Lung (tissue), 12 donors: Measurements from ENCODE around the gene RNF214. TPM values are rescaled to one million over a fixed set of nuclear protein-coding genes. Genes with fewer than 3 reads are reported as not detected.

Source experiments
- ATAC-seq: fragments of 200-7000 bp; cut with Tn5 transposase; one replicate; pipeline ENCODE4 v1.9.1; 2020; ENCODE audit warnings: moderate number of reproducible peaks; ENCODE audit not compliant: insufficient read depth, low FRiP score
- DNase-seq, 3 donors: peaks; one replicate each; pipeline ENCODE4 v3.0.0-alpha.2; 2013 to 2017
- H3K27ac ChIP-seq, 2 donors: one replicate each; pipeline ENCODE4 v1.5.1; 2013; ENCODE audit warnings: mild to moderate bottlenecking in 2 of 2, moderate library complexity in 2 of 2, control low read depth in 1 of 2, inconsistent platforms in 1 of 2, low read depth in 1 of 2, low read length in 1 of 2
- H3K27me3 ChIP-seq, 3 donors: one replicate each; pipeline ENCODE4 v1.5.1; 2013; ENCODE audit warnings: low read length in 2 of 3; ENCODE audit not compliant: control insufficient read depth in 3 of 3, insufficient read depth in 3 of 3
- H3K36me3 ChIP-seq, 4 donors: one replicate each; pipeline ENCODE4 v1.5.1; 2013; ENCODE audit warnings: low read length in 4 of 4, mild to moderate bottlenecking in 1 of 4, moderate library complexity in 1 of 4; ENCODE audit not compliant: control insufficient read depth in 4 of 4, insufficient read depth in 4 of 4
- H3K4me1 ChIP-seq, 5 donors: one replicate each; pipeline ENCODE4 v1.5.1; 2013; ENCODE audit warnings: low read length in 5 of 5, mild to moderate bottlenecking in 2 of 5, moderate library complexity in 1 of 5; ENCODE audit not compliant: control insufficient read depth in 5 of 5, insufficient read depth in 5 of 5
- H3K4me3 ChIP-seq: one replicate; pipeline ENCODE4 v1.5.1; 2013; ENCODE audit warnings: mild to moderate bottlenecking, control low read depth, moderate library complexity
- H3K9ac ChIP-seq, 2 donors: one replicate each; pipeline ENCODE4 v1.5.1; 2013; ENCODE audit warnings: low read length in 2 of 2, control low read depth in 1 of 2; ENCODE audit not compliant: insufficient read depth in 1 of 2
- H3K9me3 ChIP-seq, 4 donors: one replicate each; pipeline ENCODE4 v1.5.1; 2013; ENCODE audit warnings: low read length in 3 of 4, mild to moderate bottlenecking in 1 of 4, moderate library complexity in 1 of 4; ENCODE audit not compliant: control insufficient read depth in 4 of 4, insufficient read depth in 3 of 4
- WGBS, 2 donors: extraction: QIAGEN DNeasy Blood & Tissue Kit; methylation state at CpG; one replicate each; pipeline ENCODE4 v1.1.7; 2013; 5-methylcytosine and 5-hydroxymethylcytosine counted together
- polyA plus RNA-seq, 2 donors: library from polyadenylated mRNA; stranded (reverse); fragments of 200-250 nt; gene quantifications; one replicate each; pipeline ENCODE4 v1.2.1, GENCODE V29; 2013
- total RNA-seq, 2 donors: library from RNA; depleted of rRNA in 1 of 2; stranded (reverse); fragments of >200 nt in 1 of 2; gene quantifications; one replicate each; pipeline ENCODE4 v1.2.1, GENCODE V29; 2014 to 2021
- TF ChIP-seq, protein P1 (sequence below): IDR thresholded peaks from 2 replicates; pipeline ENCODE4 v1.5.1; 2012; ENCODE audit warnings: mild to moderate bottlenecking; ENCODE audit errors: control extremely low read depth, extremely low read depth
- donor health status: control.
- donor health status: control.
- donor health status: Bipolar disorder and iron deficiency.
- donor health status: healthy.
- donor health status: DM: yes; HTN: yes; CAD: no.

Gene RNF214
- total and polyA plus RNA-seq, 4 donors: 8.6 to 19.8 (median 14.6) TPM

DNA sequence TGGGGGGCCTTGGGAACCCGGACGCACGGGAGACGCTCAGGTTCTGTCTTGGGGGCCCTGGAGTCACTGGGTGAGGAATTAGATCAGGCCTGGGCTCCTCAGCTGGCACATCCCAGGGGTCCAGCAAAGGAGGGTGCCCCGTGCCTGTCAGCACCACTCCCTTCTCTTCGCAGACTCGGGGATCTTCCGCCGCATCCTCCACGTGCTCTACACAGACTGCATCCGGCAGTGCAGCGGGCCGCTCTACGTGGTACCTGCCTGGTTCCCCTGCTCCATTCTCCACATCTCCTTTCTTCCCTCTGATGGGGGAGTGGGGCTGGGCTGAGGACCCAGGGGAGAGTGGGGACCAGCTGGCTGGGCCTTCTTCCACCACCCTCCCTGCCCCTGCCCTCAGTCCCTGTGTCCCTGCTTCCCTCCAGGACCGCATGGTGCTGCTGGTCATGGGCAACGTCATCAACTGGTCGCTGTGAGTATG is 40.0 kb upstream of the RNF214 start:
- no peaks in the 10 kb centered on the region for H3K27me3 ChIP-seq
- ATAC-seq (no peak), DNase-seq (no peak)
- no peaks in the 10 kb centered on the region for H3K9me3 ChIP-seq
- WGBS, 2 donors: 96 to 97% methylated on average over 17 of the region's 17 CpGs
- no peaks in the 10 kb centered on the region for H3K4me1 ChIP-seq
- no peak overlapping the region for H3K27ac ChIP-seq
- H3K4me3 ChIP-seq: no peak overlapping the region
- peaks cover 4 to 65% (median 13%) of the 10 kb centered on the region in 4 donors for H3K36me3 ChIP-seq
- TF ChIP-seq, protein P1, sequence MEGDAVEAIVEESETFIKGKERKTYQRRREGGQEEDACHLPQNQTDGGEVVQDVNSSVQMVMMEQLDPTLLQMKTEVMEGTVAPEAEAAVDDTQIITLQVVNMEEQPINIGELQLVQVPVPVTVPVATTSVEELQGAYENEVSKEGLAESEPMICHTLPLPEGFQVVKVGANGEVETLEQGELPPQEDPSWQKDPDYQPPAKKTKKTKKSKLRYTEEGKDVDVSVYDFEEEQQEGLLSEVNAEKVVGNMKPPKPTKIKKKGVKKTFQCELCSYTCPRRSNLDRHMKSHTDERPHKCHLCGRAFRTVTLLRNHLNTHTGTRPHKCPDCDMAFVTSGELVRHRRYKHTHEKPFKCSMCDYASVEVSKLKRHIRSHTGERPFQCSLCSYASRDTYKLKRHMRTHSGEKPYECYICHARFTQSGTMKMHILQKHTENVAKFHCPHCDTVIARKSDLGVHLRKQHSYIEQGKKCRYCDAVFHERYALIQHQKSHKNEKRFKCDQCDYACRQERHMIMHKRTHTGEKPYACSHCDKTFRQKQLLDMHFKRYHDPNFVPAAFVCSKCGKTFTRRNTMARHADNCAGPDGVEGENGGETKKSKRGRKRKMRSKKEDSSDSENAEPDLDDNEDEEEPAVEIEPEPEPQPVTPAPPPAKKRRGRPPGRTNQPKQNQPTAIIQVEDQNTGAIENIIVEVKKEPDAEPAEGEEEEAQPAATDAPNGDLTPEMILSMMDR: no peak
- no peak overlapping the region for H3K9ac ChIP-seq

DNA sequence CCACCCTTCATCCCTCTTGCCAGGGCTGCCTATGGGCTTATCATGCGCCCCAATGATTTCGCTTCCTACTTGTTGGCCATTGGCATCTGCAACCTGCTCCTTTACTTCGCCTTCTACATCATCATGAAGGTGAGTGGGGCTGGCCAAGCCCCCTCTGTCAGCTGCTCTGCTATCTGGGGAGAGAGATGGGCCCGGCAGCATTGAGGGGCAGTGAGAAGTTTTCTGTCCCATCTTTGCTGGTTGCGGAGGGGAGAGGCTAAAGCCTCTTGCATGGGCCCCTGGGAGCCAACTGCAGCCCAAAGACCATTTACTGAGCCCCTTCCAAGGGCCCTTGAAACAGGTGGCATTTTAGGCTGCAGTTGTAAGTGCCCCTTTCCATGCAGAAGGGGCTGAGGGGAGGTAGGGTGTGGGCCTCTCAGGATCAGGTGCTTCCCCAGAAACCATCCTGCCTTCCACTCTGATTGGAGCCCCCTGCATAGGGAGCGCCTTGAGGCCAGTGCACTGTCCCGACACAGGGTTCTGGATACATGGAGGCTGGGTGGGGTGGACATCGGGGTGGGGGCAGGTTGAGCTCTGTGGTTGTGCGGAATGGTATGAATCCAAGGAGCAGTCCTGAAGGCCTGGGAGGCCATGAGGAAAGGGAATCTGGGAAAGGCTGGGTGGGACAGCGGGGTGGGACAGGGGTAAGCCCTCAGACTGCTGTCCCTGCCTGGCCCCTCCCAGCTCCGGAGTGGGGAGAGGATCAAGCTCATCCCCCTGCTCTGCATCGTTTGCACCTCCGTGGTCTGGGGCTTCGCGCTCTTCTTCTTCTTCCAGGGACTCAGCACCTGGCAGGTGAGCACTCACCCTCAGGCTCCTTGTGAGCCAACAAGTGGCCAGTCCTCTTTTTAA is 39.1 kb upstream of the RNF214 start:
- Histone ChIP-seq H3K36me3 (peaks cover 4 to 58% (median 11%) of the 10 kb centered on the region in 4 donors), H3K9me3 (no peaks in the 10 kb centered on the region), H3K4me3 (no peak overlapping the region), H3K27me3 (no peaks in the 10 kb centered on the region), H3K27ac (no peak overlapping the region), H3K4me1 (peaks cover 0 to 5% (median 0%) of the 10 kb centered on the region in 5 donors), H3K9ac (no peak overlapping the region)
- WGBS, 2 donors: 95 to 97% methylated on average over 15 of the region's 15 CpGs
- TF ChIP-seq, protein P1: no peak
- no peak for DNase-seq
- no peak for ATAC-seq

DNA sequence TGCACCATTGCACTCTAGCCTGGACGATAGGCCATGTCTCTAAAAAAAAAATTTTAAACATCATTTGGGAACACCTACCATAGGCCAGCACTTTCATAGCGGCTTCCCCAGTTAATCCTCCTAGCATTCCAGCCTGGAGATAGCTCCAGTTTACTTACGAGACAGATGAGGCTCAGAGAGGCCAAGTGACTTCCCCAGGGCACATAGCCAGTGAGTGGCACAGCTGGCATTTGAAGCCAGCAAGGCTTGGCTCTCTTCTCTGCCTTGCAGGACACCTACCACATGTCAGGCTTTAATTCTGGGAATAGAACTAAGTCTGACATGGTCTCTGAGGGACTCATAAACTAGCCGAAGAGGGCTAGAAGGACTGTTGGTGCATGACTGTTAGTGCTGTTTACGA is 38.2 kb upstream of the RNF214 start:
- Histone ChIP-seq H3K4me3 (no peak overlapping the region), H3K36me3 (peaks cover 4 to 49% (median 11%) of the 10 kb centered on the region in 4 donors), H3K27me3 (no peaks in the 10 kb centered on the region), H3K9ac (no peak overlapping the region), H3K4me1 (peaks cover 0 to 10% (median 0%) of the 10 kb centered on the region in 5 donors), H3K27ac (no peak overlapping the region), H3K9me3 (no peaks in the 10 kb centered on the region)
- ATAC-seq: no peak
- TF ChIP-seq, protein P1: no peak
- WGBS, 2 donors: 88 to 93% methylated on average over 5 of the region's 5 CpGs
- DNase-seq: no peak
